GM19099 (cell line): Measurements from ENCODE around the gene UBL4A.

Experiments used
- POLR2A ChIP-seq: IDR thresholded peaks from 3 replicates; pipeline ENCODE4 v1.6.1; 2011; ENCODE audit warnings: low read depth; ENCODE audit not compliant: insufficient read length; ENCODE audit errors: extremely low read depth

Gene UBL4A

DNA sequence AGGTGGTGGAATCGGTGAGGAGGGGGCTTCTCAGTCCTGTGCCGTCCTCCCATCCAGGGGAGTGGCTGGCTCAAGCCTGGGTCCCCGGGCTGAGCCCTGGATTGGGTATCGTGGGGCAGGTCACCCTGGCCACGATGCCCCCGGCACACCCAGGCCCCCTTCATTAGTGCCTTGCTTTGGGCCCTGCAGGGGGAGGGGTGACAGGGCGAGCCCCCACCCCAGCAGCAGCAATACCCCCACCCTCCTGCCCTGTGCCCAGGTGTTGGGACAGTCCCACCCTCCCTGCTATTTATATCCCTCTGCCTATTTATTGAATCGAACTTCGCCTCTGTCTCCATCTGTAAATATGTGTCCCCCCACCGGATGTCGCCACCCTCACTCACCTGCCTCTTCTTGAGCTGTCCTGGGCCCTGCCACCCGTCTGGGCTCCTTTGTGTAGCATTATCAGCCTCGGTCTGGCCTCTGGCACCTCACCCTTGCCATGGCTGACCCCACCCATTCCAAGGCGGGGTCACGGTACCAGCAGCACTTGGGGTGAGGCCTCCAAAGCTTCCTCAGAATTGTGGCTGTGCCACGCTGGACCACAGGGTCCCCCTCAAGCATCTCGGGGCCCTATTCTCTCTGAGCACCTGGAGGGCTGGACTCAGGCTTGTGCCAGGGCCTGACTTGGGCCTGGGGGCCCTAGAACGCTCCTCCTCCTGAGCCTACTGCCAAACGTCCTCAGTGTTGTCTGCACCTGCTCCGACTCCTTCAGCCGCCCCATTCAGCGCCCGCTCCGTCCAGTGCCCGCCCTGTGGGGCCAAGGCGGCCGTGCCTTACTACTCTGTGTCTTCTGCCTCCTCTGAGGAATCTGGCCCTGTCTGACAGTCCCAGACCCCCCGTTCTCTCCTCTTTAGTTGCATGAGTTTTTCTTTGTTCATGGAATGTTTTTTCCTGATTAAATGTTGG, 13.5 kb downstream of the UBL4A start:
- no peak for TF ChIP-seq POLR2A

DNA sequence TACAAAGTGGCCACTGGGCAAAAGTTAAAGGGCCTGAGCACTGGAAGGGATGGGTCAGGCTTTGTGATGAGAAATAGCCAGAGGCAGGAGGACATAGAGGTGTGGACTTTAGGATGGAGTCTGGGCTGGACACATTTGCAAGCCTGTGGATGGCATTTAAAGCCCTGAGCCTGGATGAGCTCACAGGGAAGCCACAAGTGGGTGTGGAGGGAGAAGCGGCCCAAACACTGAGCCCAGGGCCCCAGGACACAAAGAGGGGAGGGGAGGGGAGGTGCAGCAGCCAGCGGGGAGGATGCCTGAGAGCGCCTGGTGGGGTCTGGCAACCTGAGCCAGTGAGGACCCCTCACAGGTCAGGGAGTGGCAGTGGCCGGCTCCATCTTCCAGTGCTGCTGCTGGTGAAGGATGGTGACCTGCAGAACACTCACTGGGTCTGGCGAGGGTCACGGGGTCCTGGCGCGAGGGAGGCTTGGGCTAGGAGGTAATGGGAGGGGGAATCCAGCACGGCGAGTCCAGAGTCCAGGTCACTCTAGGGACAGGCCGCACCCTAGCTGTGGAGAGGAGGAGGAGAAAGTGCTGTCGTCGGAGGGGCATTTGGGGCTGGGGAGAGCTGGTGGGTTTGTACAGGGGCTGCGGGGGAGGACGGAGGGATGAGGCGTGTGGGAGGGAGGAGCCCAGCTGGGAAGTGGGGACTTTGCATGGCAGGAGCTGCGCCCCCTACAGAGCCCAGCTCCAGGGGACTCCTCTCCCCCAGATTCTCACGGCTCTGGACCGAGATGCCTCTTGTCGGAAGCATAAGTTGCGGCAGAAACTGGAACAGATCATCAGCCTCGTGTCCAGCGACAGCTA, 14.4 kb downstream of the UBL4A start:
- TF ChIP-seq POLR2A = no peak

- no peak for TF ChIP-seq POLR2A
Observed at GRCh38 chrX:154470914-154471568, 15.4 kb downstream of the UBL4A start.

DNA sequence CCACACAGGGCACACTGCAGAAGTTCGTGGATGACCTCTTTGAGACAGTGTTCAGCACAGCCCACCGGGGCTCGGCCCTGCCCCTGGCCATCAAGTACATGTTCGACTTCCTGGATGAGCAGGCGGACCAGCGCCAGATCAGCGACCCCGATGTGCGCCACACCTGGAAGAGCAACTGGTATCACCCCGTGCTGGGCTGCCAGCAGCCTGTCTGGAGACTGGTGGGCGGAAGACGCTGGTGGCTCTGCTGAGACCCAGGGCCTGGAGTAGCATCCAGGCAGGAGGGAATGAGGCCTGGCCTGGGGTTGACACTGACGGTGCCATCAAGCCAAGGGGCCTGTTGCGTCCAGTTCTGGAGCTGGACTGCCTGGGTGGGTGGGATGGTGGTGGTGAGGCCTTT, 16.0 kb downstream of the UBL4A start:
- no peak for TF ChIP-seq POLR2A

GRCh38 chrX:154469880-154470279, 16.5 kb downstream of the UBL4A start:
- TF ChIP-seq POLR2A = no peak

- TF ChIP-seq POLR2A = no peak
Observed at GRCh38 chrX:154469114-154469513, 17.3 kb downstream of the UBL4A start.

DNA sequence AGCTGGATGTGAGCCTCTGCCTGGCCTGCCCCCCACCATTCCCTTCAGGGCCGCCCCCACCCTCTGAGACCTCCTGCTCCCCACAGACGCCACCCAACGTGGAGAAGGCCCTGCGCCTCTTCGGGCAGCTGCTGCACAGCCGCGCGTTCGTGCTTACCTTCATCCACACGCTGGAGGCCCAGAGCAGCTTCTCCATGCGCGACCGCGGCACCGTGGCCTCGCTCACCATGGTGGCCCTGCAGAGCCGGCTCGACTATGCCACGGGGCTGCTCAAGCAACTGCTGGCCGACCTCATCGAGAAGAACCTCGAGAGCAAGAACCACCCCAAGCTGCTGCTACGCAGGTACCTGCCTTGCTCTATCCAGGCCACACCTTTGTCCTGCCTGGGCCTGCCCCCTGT, 18.2 kb downstream of the UBL4A start:
- no peak for TF ChIP-seq POLR2A

DNA sequence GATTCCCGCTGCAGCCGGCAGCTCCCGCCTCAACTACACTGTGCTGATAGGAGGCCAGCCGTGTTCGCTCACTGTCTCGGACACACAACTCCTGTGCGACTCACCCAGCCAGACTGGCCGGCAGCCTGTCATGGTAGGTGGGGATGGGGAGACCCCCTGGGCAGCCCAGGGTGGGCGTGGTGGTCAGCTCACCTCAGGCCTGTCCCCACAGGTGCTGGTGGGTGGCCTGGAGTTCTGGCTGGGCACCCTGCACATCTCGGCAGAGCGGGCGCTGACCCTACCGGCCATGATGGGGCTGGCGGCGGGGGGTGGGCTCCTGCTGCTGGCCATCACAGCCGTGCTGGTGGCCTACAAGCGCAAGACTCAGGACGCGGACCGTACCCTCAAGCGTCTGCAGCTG, 18.9 kb downstream of the UBL4A start:
- TF ChIP-seq POLR2A = no peak

- no peak for TF ChIP-seq POLR2A
Observed at GRCh38 chrX:154466907-154467306, 19.5 kb downstream of the UBL4A start.

- no peak for TF ChIP-seq POLR2A
Observed at GRCh38 chrX:154466036-154466435, 20.4 kb downstream of the UBL4A start.

DNA sequence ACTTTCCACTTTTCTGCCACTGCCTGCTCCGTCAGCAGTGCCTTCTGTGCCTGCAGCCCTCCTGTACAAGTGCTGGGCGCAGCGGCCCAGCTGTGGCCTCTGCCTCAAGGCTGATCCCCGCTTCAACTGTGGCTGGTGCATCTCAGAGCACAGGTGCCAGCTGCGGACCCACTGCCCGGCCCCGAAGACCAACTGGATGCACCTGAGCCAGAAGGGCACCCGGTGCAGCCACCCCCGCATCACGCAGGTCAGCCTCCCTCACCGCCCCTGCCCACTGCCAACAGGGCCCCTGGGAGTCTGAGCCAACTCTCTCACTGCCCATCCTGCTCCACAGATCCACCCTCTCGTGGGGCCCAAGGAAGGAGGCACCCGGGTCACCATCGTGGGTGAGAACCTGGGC, 20.8 kb downstream of the UBL4A start:
- TF ChIP-seq POLR2A = no peak

- TF ChIP-seq POLR2A = no peak
Observed at GRCh38 chrX:154464806-154465365, 21.5 kb downstream of the UBL4A start.

DNA sequence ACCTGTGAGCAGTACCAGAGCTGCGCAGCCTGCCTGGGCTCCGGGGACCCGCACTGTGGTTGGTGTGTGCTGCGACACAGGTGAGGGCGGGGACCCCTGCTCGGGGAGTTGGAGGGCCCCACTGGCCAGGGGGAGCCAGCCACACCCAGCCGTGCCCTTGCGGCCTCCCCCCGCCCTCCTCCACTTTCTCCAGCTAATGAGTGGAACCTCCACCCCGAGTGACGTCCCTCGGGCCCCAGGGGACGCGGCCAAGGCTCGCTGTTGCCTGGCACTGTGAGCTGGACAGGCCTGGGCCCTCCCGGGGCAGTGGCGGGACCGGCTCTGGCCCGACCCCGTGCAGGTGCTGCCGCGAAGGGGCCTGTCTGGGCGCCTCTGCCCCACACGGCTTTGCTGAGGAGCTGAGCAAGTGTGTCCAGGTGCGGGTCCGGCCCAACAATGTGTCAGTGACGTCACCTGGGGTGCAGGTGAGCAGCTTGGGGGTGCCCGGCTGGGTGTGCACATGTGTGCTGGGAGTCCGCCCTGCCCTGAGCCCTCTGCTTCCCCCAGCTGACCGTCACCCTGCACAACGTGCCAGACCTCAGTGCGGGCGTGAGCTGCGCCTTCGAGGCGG, 22.7 kb downstream of the UBL4A start:
- TF ChIP-seq POLR2A = no peak

- TF ChIP-seq POLR2A = no peak
Observed at GRCh38 chrX:154462396-154462795, 24.0 kb downstream of the UBL4A start.
